Hair follicular keratinocyte (primary cell): ENCODE measurements around the gene PGAP3. TPM values are rescaled to one million over a fixed set of nuclear protein-coding genes. Genes with fewer than 3 reads are reported as not detected.

Experiments
- total RNA-seq: library from RNA; depleted of rRNA; stranded (reverse); fragments of >200 nt; gene quantifications from 2 replicates; pipeline ENCODE4 v1.2.3, GENCODE V29; 2015

Gene PGAP3, protein sequence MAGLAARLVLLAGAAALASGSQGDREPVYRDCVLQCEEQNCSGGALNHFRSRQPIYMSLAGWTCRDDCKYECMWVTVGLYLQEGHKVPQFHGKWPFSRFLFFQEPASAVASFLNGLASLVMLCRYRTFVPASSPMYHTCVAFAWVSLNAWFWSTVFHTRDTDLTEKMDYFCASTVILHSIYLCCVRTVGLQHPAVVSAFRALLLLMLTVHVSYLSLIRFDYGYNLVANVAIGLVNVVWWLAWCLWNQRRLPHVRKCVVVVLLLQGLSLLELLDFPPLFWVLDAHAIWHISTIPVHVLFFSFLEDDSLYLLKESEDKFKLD
- 3.9 and 7.2 TPM in 2 replicates for total RNA-seq

DNA sequence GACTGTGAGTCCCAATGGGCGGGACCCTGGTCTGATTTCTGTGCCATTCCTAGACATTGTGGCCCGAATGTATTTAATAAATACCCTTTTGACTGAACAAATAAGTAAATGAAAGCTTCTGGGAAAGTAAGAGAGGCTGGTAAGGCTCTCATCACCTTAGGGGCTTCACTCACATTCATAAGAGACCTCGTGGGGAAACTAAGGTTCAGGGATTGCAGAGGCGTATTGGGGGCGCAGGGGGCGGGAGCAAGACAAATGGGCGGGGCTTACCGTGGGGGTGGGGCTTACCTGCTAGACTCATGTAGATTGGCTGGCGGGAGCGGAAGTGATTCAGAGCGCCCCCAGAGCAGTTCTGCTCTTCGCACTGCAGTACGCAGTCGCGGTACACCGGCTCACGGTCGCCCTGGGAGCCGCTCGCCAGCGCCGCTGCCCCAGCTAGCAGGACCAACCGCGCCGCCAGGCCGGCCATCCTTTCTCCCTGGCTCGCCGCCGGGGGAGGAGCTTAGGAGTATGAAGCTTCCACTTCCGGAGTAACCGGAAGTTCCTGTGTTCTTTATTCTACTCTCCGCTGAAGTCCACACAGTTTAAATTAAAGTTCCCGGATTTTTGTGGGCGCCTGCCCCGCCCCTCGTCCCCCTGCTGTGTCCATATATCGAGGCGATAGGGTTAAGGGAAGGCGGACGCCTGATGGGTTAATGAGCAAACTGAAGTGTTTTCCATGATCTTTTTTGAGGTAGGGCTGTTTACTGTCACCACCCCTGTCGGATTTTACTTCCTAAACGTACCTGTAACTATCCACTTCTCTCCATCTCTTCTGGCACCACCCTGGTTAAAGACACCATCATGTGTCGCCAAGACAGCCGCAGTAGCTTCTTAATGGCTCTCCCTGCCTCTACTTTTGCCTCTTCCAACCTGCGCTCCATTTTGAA, at the start of gene PGAP3:
Gene PGAP3 (minus strand): TSS at position 512 of the 929 bp plus-strand sequence. CDS start 43 bp downstream, at position 469.

GRCh38 chr17:39730095-39730921, 42.5 kb upstream of the PGAP3 start, which contains the start of gene MIEN1:
Gene MIEN1, minus strand, starts transcription at chr17:39730532. Its CDS starts 37 bp downstream, at chr17:39730495.

DNA sequence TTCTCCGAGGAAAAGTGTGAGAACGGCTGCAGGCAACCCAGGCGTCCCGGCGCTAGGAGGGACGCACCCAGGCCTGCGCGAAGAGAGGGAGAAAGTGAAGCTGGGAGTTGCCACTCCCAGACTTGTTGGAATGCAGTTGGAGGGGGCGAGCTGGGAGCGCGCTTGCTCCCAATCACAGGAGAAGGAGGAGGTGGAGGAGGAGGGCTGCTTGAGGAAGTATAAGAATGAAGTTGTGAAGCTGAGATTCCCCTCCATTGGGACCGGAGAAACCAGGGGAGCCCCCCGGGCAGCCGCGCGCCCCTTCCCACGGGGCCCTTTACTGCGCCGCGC, 11.9 kb upstream of the PGAP3 start, which contains the start of gene ERBB2:
Gene ERBB2 (plus strand): TSS at position 247 of the 330 bp plus-strand sequence. CDS start 175 bp downstream, outside the sequence.

GRCh38 chr17:39667945-39668924, 19.6 kb downstream of the PGAP3 start, which contains the start of gene PNMT:
Gene PNMT, plus strand, starts transcription at chr17:39668453. Its CDS starts 23 bp downstream, at chr17:39668476.

GRCh38 chr17:39664581-39665561, 23.0 kb downstream of the PGAP3 start, which contains the start of gene TCAP:
Gene TCAP, plus strand, starts transcription at chr17:39665349. Its CDS starts 11 bp downstream, at chr17:39665360.

DNA sequence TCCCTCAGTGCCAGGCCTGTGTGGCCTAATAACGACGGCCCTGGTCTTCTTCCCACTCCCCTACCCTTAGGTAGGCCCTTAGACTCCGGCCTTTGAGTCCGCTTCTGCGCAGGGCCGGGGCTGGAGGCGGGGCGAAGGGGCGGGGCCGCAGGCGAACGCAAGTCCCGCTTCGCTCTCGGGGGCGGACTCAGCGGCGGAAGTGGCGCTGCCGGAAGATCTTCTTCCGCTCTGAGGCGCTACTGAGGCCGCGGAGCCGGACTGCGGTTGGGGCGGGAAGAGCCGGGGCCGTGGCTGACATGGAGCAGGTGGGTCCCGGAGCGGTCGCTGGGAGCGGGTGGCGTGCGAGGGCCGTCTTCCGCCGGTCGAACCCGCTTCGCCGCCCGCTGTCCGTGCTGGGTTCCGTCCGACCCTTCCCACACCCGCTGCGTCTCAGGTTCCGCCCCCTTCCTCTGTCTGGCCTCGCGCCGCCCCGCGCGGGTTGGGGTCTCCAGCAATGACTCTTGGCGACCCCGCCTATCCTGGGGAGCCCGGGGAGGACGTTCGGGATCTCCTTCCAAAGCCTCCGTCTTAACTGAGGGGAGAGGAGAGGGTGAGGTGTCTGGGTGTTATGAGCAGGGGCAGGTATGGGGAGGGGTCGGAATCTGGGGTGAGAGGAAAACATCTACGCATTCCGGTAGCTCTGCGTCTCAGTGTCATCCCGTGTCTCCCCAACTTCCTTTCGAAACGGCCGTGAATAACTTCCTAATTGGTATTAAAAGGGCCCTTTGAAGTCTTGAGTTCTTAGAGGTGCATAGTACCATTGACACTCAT, 50.7 kb downstream of the PGAP3 start, which contains the start of gene STARD3:
Gene STARD3 (plus strand): TSS at position 218 of the 810 bp plus-strand sequence. CDS start 16,388 bp downstream, outside the sequence.

GRCh38 chr17:39626171-39627046, 61.4 kb downstream of the PGAP3 start, which contains the start of gene PPP1R1B:
Gene PPP1R1B, plus strand, starts transcription at chr17:39626952. Its CDS starts 441 bp downstream, at chr17:39627393.

Other genes starting within 250 kb of the PGAP3 start
- 16.4 and 16.9 TPM in 2 replicates for gene MED1, start 236.8 kb downstream of the PGAP3 start, total RNA-seq
- 17.4 and 20.6 TPM in 2 replicates for gene CDK12, start 226.6 kb downstream of the PGAP3 start, total RNA-seq
- gene NEUROD2, start 80.1 kb downstream of the PGAP3 start, total RNA-seq: not detected in 2 replicates
- 0.15 and 0.39 TPM in 2 replicates for gene PPP1R1B, start 61.1 kb downstream of the PGAP3 start, total RNA-seq
- gene STARD3, start 50.9 kb downstream of the PGAP3 start, total RNA-seq: 29.9 and 35.9 TPM in 2 replicates
- 0.08 TPM in 1 of 2 replicates, not detected in the other for gene TCAP, start 22.7 kb downstream of the PGAP3 start, total RNA-seq
- gene PNMT, start 19.6 kb downstream of the PGAP3 start, total RNA-seq: not detected in 2 replicates
- 26.7 and 27.6 TPM in 2 replicates for gene ERBB2, start 12.0 kb upstream of the PGAP3 start, total RNA-seq
- gene MIEN1, start 42.5 kb upstream of the PGAP3 start, total RNA-seq: 45.8 and 58.5 TPM in 2 replicates
- gene GRB7, start 49.9 kb upstream of the PGAP3 start, total RNA-seq: 17.8 and 31.5 TPM in 2 replicates
- gene IKZF3, start 176.3 kb upstream of the PGAP3 start, total RNA-seq: not detected in 2 replicates
- not detected in 2 replicates for gene ZPBP2, start 180.1 kb upstream of the PGAP3 start, total RNA-seq
- 2.1 and 3.0 TPM in 2 replicates for gene GSDMB, start 230.6 kb upstream of the PGAP3 start, total RNA-seq
- 28.7 and 30.7 TPM in 2 replicates for gene ORMDL3, start 239.5 kb upstream of the PGAP3 start, total RNA-seq
- not detected in 2 replicates for gene LRRC3C, start 239.7 kb upstream of the PGAP3 start, total RNA-seq